Measurements from ENCODE around the gene ARSB. TPM values are rescaled to one million over a fixed set of nuclear protein-coding genes. Genes with fewer than 3 reads are reported as not detected.
"Not testable (repeated sequence)": the region's sequence is repeated elsewhere in the genome, so short reads cannot be mapped to it uniquely, and the experiment has no call there.

The ARSB gene
- total RNA-seq, 4 donors from 2014 or later, result 10.0 to 17.4 (median 13.9) TPM

GRCh38 chr5:78912811-78913210 is 72.3 kb downstream of the ARSB start:
- WGBS, 2 donors, result 92 to 94% methylated on average over 7 of the region's 7 CpGs
- Histone ChIP-seq H3K27me3 (no peaks in the 10 kb centered on the region), H3K9me3 (no peaks in the 10 kb centered on the region), H3K27ac (no peak overlapping the region), H3K4me3 (replicated peaks in 1 of 3) (no peak overlapping the region), H3K4me1 (peaks cover 6 to 11% of the 10 kb centered on the region in 2 donors), H3K36me3 (no peaks in the 10 kb centered on the region)
- DNase-seq, result no peak
- intact Hi-C loops (cut with DNase I), result no loop called here
- TF ChIP-seq POLR2A (IDR thresholded peaks at IDR 0.05) (no peak), CTCF (IDR thresholded peaks at IDR 0.05) (no peak)

GRCh38 chr5:78912085-78912771 is 72.9 kb downstream of the ARSB start:
- 83 to 89% methylated on average over 5 of the region's 5 CpGs for WGBS, 2 donors
- no peak for TF ChIP-seq CTCF (IDR thresholded peaks at IDR 0.05)
- no peak for TF ChIP-seq POLR2A (IDR thresholded peaks at IDR 0.05)
- Histone ChIP-seq H3K36me3 (no peaks in the 10 kb centered on the region), H3K27ac (no peak overlapping the region), H3K27me3 (no peaks in the 10 kb centered on the region), H3K9me3 (no peaks in the 10 kb centered on the region), H3K4me1 (peaks cover 11 to 17% of the 10 kb centered on the region in 2 donors), H3K4me3 (replicated peaks in 1 of 3) (no peak overlapping the region)
- DNase-seq, result no peak
- intact Hi-C loops (cut with DNase I), result no loop called here

GRCh38 chr5:78909224-78909983 is 75.7 kb downstream of the ARSB start:
- WGBS, 2 donors, result 85 to 94% methylated on average over 9 of the region's 9 CpGs
- H3K9me3 ChIP-seq; H3K27me3 ChIP-seq; intact Hi-C loops (cut with DNase I); DNase-seq; H3K36me3 ChIP-seq; H3K4me3 ChIP-seq (replicated peaks in 1 of 3): not testable (repeated sequence)
- H3K27ac ChIP-seq, result peak overlapping the region in 1 of 3 donors; percentile 37
- peaks cover 11 to 20% of the 10 kb centered on the region in 2 donors for H3K4me1 ChIP-seq

- Histone ChIP-seq H3K9me3 (no peaks in the 10 kb centered on the region), H3K4me1 (peaks cover 11 to 20% of the 10 kb centered on the region in 2 donors), H3K4me3 (replicated peaks in 1 of 3) (no peak overlapping the region), H3K27ac (peak overlapping the region; percentile 37 to 77 (median 76)), H3K36me3 (no peaks in the 10 kb centered on the region), H3K27me3 (no peaks in the 10 kb centered on the region)
- peak; percentile 88 to 90 for DNase-seq
- intact Hi-C loops (cut with DNase I), result no loop called here
- 5 to 8% methylated on average over 12 of the region's 12 CpGs for WGBS, 2 donors
- TF ChIP-seq POLR2A (IDR thresholded peaks at IDR 0.05) (peak in 1 of 2 donors; percentile 51), CTCF (IDR thresholded peaks at IDR 0.05) (peak in 3 of 6 experiments; percentile 14 to 38 (median 21))
These were observed 76.7 kb downstream of the ARSB start for GRCh38 chr5:78908173-78909061.

GRCh38 chr5:78907255-78907891 is 77.7 kb downstream of the ARSB start:
- intact Hi-C loops (cut with DNase I), result no loop called here
- DNase-seq, result peak in 1 of 2 donors; percentile 7
- H3K27me3 ChIP-seq, result no peaks in the 10 kb centered on the region
- H3K4me3 ChIP-seq (replicated peaks in 1 of 3), result no peak overlapping the region
- no peak for TF ChIP-seq CTCF (IDR thresholded peaks at IDR 0.05)
- no peak for TF ChIP-seq POLR2A (IDR thresholded peaks at IDR 0.05)
- no peaks in the 10 kb centered on the region for H3K9me3 ChIP-seq
- peak overlapping the region; percentile 37 to 77 (median 76) for H3K27ac ChIP-seq
- WGBS, 2 donors, result 65 to 86% methylated on average over 11 of the region's 11 CpGs
- H3K36me3 ChIP-seq, result no peaks in the 10 kb centered on the region
- peaks cover 11 to 20% of the 10 kb centered on the region in 2 donors for H3K4me1 ChIP-seq
